Kidney epithelial cell (primary cell): ENCODE results near the gene CYREN. TPM values are rescaled to one million over a fixed set of nuclear protein-coding genes. Genes with fewer than 3 reads are reported as not detected.

Source experiments
- DNase-seq: peaks from one replicate; pipeline ENCODE4 v3.0.0-alpha.2; 2010; ENCODE audit warnings: low read depth
- H3K27me3 ChIP-seq: 2 replicates; pipeline ENCODE4 v1.6.0; 2011; ENCODE audit warnings: low read length; ENCODE audit not compliant: control insufficient read depth, insufficient read depth
- H3K36me3 ChIP-seq: 2 replicates; pipeline ENCODE4 v1.5.1; 2011; ENCODE audit warnings: low read length; ENCODE audit not compliant: control insufficient read depth, insufficient read depth
- H3K4me3 ChIP-seq: 2 replicates; pipeline ENCODE4 v1.5.1; 2011; ENCODE audit warnings: low read depth, mild to moderate bottlenecking, control low read depth, low read length
- total RNA-seq: library from RNA; depleted of rRNA; stranded (reverse); fragments of >200 nt; gene quantifications from 2 replicates; pipeline ENCODE4 v1.2.3, GENCODE V29; 2015
- TF ChIP-seq, protein P1 (sequence below): IDR thresholded peaks from 2 replicates; pipeline ENCODE4 v1.5.1; 2011; ENCODE audit warnings: mild to moderate bottlenecking, moderate library complexity, low read length, control low read depth, inconsistent platforms; ENCODE audit not compliant: insufficient read depth, poor library complexity, severe bottlenecking

CYREN gene
- total RNA-seq, 1 donor from 2014 or later: 74.2 TPM

DNA sequence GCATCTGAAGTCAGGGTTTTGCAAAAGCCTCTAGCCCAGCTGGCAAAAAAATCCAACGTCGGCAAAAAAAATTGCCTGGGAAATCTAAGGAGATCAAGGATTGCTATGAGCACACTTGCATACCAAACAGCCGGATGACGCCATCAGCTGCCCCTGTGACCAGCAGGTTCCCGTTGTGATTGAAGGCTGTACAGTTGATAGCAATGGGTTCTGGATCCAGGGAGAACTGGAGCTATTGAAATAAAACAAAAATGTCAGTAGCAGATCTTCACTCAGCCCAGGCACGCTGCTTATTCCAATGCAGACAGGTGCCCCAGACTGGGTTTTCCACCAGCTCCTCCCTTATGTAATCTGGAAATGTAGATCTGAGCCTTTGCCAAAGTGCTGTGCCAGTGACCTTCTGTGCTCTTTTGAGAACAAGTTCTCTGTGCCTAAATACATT is 18.7 kb upstream of the CYREN start:
- no peak overlapping the region for H3K4me3 ChIP-seq
- TF ChIP-seq, protein P1, sequence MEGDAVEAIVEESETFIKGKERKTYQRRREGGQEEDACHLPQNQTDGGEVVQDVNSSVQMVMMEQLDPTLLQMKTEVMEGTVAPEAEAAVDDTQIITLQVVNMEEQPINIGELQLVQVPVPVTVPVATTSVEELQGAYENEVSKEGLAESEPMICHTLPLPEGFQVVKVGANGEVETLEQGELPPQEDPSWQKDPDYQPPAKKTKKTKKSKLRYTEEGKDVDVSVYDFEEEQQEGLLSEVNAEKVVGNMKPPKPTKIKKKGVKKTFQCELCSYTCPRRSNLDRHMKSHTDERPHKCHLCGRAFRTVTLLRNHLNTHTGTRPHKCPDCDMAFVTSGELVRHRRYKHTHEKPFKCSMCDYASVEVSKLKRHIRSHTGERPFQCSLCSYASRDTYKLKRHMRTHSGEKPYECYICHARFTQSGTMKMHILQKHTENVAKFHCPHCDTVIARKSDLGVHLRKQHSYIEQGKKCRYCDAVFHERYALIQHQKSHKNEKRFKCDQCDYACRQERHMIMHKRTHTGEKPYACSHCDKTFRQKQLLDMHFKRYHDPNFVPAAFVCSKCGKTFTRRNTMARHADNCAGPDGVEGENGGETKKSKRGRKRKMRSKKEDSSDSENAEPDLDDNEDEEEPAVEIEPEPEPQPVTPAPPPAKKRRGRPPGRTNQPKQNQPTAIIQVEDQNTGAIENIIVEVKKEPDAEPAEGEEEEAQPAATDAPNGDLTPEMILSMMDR: no peak
- no peaks in the 10 kb centered on the region for H3K27me3 ChIP-seq
- peaks cover 9% of the 10 kb centered on the region for H3K36me3 ChIP-seq
- no peak for DNase-seq

DNA sequence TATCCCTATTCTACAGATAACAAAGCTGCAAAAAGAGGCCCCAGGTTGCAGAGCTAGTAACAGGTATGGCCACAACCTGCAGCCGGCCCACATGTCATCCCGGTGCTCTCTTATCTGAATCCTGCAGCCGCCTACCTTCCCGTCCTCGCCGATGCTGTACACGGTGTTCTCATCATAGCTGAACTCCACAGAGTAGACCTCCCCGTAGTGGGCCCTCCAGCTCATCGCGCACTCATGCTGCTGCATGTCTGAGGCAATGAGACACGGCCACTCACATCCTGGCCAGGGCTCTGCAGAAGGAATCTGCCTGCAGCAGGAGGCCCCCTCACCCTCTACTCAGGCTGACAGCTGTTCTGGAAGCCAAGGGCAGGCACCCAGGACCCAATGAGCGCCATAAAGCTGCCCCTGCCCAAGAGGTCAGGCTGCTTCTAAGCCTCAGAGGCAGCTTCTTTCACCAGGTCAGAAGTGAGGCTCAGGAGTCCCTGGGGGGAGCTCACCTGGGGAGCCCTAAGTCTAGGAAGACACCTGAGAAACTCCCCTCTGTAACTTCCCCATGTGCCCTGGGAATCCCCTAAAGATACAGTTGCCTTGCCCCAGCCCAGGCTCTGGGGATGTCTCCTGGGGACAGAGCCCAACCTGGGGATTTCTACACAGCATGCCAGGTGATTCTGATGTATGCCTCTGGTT is 17.9 kb upstream of the CYREN start:
- TF ChIP-seq, protein P1: no peak
- DNase-seq: no peak
- no peaks in the 10 kb centered on the region for H3K27me3 ChIP-seq
- H3K36me3 ChIP-seq: peaks cover 9% of the 10 kb centered on the region
- no peak overlapping the region for H3K4me3 ChIP-seq

DNA sequence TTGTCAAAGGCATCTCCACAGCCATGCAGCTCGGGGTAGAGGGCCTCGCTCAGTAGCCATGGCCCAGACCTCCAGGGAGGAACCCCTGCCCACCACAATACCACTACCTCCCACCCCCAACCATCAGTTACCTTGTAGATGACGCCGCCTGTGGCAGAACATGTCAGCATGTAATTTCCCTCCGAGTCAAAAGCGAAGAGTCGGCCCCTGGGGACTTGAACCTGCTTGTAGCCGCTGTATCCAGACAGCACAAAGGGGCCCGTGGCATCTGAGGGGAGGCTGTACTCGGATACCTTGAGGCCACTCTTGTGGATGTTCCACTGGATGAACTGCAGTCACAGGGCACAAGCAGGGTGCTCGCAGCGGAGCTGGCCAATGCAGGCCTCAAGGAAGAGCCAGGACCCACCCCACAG is 16.3 kb upstream of the CYREN start:
- no peak for DNase-seq
- H3K27me3 ChIP-seq: no peaks in the 10 kb centered on the region
- TF ChIP-seq, protein P1: no peak
- no peak overlapping the region for H3K4me3 ChIP-seq
- peaks cover 7% of the 10 kb centered on the region for H3K36me3 ChIP-seq

DNA sequence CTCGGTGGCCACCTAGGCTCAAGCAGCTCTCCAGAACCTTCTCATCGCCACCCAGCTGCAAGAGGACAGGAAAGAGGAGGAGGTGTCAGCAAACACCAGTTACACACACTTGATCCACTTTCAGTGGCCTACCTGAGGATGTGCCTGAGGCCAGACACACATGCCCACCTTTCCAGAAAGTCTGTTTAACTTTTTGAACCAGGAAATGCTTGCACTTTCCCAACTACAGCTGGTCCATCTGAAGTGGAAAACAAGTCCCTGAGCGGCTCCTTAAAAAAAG is 15.7 kb upstream of the CYREN start:
- TF ChIP-seq, protein P1: no peak
- no peak for DNase-seq
- H3K4me3 ChIP-seq: no peak overlapping the region
- peaks cover 7% of the 10 kb centered on the region for H3K36me3 ChIP-seq
- H3K27me3 ChIP-seq: no peaks in the 10 kb centered on the region

DNA sequence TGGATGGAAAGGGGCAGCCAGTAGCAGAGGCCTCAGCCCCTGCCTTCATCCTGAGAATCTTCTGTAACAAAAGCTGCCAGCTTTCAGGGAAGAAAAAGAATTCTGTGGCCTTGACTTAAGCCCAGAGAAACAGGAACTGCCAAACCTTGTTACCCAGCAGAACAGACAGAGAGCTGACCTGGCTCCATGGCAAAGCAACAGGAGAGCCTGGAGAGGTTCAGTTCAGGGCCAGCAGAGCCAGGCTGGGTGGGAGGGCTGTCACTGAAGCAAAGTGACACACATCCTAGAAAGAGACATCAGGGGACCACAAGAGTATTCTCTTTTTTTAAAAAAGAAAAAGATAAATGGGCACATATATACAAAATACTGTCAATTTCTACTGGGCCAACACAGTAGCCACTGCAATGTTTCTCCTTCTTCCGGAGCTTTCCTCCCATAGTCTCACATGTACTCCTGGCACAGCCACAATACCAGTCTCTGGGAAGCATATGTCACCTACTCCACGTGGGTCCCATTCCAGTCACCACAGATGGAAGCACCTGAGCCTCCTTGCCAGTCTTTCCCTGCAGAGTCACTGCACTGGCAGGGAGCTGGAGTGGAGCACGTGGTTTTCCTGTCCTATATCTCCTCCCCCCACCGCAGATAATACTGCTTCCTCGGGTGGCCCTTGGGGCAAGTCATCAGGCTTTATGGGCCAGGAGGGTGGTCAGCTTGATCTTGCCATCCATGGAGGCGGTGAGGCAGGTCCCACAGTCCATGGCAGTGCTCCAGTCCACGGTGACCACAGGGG is 15.2 kb upstream of the CYREN start:
- H3K4me3 ChIP-seq: no peak overlapping the region
- TF ChIP-seq, protein P1: no peak
- peaks cover 8% of the 10 kb centered on the region for H3K36me3 ChIP-seq
- no peaks in the 10 kb centered on the region for H3K27me3 ChIP-seq
- DNase-seq: no peak
